NCI-H1694 (cell line): ENCODE results near the gene KRTAP10-8.
"Not testable (repeated sequence)": the region's sequence is repeated elsewhere in the genome, so short reads cannot be mapped to it uniquely, and the experiment has no call there.

Experiments used
- DNase-seq: peaks from one replicate; lab custom pipeline; 2025; lab: John Stamatoyannopoulos, UW

The KRTAP10-8 gene

GRCh38 chr21:44612029-44612486 is at the start of gene KRTAP10-8:
TSS of gene KRTAP10-8 (plus strand) at chr21:44612079. CDS start at chr21:44612101, 22 bp downstream.
- no peak for DNase-seq

GRCh38 chr21:44564099-44564498 is 47.8 kb upstream of the KRTAP10-8 start:
- DNase-seq, result no peak

GRCh38 chr21:44564886-44565598 is 46.8 kb upstream of the KRTAP10-8 start:
- DNase-seq, result no peak

- DNase-seq, result no peak
Observed at GRCh38 chr21:44566403-44566802, 45.5 kb upstream of the KRTAP10-8 start.

- DNase-seq, result no peak
Observed at GRCh38 chr21:44567481-44568171, 44.3 kb upstream of the KRTAP10-8 start.

- no peak for DNase-seq
Observed at GRCh38 chr21:44568261-44568660, 43.6 kb upstream of the KRTAP10-8 start.

- no peak for DNase-seq
Observed at GRCh38 chr21:44568667-44569556, 43.0 kb upstream of the KRTAP10-8 start.

- no peak for DNase-seq
Observed at GRCh38 chr21:44569861-44570517, 41.9 kb upstream of the KRTAP10-8 start.

GRCh38 chr21:44571296-44571695 is 40.6 kb upstream of the KRTAP10-8 start:
- no peak for DNase-seq

- DNase-seq, result no peak
Observed at GRCh38 chr21:44571844-44572782, 39.8 kb upstream of the KRTAP10-8 start.

- no peak for DNase-seq
Observed at GRCh38 chr21:44572959-44573583, 38.8 kb upstream of the KRTAP10-8 start.

GRCh38 chr21:44573630-44574456 is 38.0 kb upstream of the KRTAP10-8 start, which contains the start of gene KRTAP10-4:
TSS of gene KRTAP10-4 (plus strand) at chr21:44573729. CDS start at chr21:44573759, 30 bp downstream.
- DNase-seq, result not testable (repeated sequence)

GRCh38 chr21:44574457-44575306 is 37.2 kb upstream of the KRTAP10-8 start:
- no peak for DNase-seq

- no peak for DNase-seq
Observed at GRCh38 chr21:44575307-44576024, 36.4 kb upstream of the KRTAP10-8 start.

- no peak for DNase-seq
Observed at GRCh38 chr21:44576025-44576420, 35.9 kb upstream of the KRTAP10-8 start.

- no peak for DNase-seq
Observed at GRCh38 chr21:44578371-44579055, 33.4 kb upstream of the KRTAP10-8 start.
